ENCODE results near the gene ADGRL4.

- TF ChIP-seq, protein P1, sequence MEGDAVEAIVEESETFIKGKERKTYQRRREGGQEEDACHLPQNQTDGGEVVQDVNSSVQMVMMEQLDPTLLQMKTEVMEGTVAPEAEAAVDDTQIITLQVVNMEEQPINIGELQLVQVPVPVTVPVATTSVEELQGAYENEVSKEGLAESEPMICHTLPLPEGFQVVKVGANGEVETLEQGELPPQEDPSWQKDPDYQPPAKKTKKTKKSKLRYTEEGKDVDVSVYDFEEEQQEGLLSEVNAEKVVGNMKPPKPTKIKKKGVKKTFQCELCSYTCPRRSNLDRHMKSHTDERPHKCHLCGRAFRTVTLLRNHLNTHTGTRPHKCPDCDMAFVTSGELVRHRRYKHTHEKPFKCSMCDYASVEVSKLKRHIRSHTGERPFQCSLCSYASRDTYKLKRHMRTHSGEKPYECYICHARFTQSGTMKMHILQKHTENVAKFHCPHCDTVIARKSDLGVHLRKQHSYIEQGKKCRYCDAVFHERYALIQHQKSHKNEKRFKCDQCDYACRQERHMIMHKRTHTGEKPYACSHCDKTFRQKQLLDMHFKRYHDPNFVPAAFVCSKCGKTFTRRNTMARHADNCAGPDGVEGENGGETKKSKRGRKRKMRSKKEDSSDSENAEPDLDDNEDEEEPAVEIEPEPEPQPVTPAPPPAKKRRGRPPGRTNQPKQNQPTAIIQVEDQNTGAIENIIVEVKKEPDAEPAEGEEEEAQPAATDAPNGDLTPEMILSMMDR (IDR thresholded peaks at IDR 0.05 in 4 of 5, conservative IDR thresholded peaks at IDR 0.05 in 1 of 5) = no peak
- TF ChIP-seq POLR2A (IDR thresholded peaks at IDR 0.05) = no peak
Measured at GRCh38 chr1:79043506-79043905, 37.0 kb upstream of the ADGRL4 start.
